SW480 (cell line): ENCODE measurements around the gene LAT.

Experiments
- DNase-seq: peaks from one replicate; pipeline ENCODE4 v3.0.0-alpha.2; 2016; ENCODE audit warnings: low spot score

Gene LAT

DNA sequence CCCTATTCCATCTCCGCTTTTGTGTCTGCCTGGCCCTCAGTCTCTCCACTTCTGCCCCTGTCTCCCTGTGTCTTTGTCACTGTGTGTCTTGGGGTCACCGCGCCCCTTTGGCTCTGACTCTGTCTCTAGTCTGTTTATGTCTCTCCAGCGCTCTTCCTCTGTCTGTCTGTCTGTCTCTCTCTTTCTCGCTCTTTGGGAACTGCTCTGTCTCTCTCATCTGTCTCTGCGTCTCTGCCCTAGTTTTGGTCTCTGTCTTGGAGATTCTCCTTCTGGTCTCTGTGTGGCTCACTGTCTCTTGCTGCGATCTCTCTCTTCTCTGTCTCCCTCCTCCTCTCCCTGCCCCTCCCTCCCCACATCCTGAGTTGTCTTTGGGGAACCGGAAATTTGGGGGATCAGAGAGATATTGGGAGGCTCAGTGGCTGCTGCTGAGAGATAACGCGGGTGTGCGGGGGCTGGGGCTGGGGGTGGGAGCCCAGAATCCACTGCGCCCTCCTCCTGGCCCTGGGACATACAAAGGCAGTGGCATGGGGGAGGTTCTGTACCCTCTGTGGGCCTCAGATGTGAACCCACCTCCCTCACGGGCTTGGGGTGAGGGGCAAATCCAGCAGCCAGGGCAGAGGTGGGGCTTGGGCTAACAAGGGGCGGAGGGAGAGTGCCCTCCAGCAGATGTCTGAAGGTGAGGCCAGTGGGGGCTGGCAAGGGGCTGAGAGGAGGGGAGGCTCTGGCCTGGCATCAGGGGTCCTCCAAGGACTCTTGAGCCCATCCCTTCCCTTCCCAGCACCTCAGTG is 24.4 kb downstream of the LAT start:
- DNase-seq: no peak

- no peak for DNase-seq
Observed at GRCh38 chr16:29009838-29010166, 24.9 kb downstream of the LAT start.

GRCh38 chr16:29011112-29011511 is 26.3 kb downstream of the LAT start:
- no peak for DNase-seq

DNA sequence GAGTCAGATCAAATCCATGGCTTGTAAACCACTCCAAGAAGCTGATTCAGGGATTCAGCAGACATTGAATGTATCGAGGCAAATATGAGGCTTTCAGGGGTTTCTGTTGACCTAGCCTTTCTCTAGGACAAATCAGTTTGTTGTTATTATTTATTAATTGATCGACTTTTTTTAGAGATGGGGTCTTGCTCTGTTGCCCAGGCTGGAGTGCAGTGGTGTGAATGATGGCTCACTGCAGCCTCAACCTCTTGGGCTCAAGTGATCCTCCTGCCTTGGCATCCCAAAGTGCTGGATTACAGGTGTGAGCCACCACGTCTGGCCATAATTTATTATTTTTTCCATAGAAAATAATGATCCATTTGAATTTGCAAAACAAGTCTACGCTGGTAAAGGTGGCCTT is 27.0 kb downstream of the LAT start:
- no peak for DNase-seq

- no peak for DNase-seq
Observed at GRCh38 chr16:29012913-29013553, 28.2 kb downstream of the LAT start.

DNA sequence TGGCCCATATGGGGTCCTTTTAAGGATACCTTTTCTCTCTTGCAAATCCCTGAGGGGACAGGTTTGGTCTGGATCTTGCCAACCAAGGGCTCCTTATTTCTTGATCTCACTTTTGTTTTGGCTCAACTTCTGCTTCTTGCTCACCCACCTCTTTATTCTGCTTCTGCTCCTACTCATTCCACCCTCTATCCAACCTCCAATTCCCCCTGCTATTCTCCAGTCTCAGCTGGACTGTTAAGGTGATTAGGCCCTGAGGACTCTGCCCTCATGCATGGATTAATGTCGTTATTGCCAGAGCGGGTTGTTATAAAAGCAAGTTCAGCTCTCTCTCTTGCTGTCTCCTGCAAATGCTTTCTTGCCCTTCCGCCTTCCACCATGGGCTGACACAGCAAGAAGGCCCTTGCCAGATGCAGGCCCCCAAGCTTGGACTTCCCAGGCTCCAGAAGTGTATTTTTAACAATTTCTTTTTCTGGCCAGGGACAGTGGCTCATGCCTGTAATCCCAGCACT is 29.8 kb downstream of the LAT start:
- no peak for DNase-seq

DNA sequence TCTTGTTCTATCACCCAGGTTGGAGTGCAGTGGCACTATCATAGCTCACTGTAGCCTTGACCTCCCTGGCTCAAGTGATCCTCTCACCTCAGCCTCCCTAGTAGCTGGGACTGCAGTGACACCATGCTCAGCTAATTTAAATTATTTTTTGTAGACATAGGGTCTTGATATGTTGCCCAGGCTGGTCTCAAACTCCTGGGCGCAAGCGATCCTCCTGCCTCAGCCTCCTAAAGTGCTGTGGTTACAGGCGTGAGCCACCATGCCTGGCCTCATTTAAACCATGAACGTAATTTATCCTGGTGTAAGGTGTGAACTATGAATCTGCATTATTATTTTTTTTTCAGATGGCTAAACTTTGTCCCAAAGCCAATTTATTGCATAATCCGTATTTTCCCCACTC is 37.3 kb downstream of the LAT start:
- no peak for DNase-seq

GRCh38 chr16:29023279-29024277 is 38.7 kb downstream of the LAT start:
- no peak for DNase-seq

DNA sequence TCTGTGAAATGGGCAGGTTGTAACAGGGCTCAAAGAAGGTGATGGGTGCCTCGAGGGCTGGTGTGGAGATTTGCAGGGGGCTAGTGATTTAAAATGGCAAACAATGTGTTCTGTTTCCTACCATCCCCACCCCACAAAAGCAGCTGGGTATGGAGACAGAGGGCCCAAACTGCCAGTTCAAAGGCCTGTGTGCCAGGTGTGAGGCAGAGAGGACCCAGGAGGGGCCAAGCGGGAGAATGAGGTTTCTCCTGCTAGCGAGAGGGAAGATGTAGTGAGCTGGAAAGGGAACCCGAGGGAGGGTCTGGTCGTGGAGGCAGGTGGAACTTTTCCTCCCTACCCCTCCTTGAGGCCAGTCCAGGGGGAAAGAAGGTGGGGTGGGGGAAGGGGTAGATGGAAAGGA is 39.4 kb downstream of the LAT start:
- no peak for DNase-seq

GRCh38 chr16:29025218-29025617 is 40.4 kb downstream of the LAT start:
- no peak for DNase-seq

DNA sequence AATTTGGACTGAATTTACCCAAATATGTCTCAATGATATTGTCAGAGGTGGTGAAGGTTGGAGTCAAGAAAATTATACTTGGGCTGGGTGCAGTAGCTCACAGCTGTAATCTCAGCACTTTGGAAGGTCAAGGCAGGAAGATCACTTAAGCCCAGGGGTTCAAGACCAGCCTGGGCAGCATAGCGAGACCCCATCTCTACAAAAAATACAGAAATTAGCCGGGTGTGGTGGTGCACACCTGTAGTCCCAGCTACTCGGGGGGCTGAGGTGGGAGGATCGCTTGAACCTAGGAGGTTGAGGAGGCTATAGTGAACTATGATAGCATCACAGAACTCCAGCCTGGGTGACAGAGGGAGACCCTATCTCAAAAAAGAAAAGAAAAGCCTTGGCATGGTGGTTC is 40.9 kb downstream of the LAT start:
- no peak for DNase-seq

DNA sequence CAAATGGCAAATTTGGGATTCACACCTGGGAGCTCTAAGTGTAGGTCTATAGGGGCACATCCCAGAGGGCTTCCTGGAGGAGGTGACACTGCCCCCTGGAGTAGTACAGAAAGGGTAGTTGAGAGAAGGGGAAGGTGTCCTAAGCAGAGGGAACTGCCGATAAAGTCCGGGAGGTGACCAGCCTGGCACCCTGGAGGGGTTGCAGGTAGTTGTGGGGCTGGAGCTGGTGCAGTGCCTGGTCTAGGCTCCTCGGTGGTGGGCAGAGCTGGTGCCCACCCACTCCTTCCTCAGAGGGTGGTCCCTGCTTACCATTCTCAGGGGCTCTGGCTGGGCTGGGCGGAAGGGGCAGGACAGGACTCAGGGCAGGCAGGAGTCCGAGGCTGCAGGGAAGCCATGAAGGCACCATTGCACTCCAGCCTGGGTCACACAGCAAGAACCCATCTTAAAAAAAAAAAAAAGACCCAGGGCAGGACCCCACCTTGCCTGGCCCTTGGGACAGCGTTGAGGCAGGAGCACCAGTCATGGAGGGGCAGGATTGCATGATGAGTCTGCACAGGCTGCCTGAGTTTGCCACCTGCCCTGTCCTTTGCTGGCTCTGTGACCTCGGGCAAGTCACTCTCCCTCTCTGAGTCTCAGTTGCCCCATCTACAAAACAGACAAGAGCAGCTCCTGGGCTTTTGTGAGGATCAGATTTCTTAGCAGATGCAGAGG is 43.8 kb downstream of the LAT start:
- no peak for DNase-seq

DNA sequence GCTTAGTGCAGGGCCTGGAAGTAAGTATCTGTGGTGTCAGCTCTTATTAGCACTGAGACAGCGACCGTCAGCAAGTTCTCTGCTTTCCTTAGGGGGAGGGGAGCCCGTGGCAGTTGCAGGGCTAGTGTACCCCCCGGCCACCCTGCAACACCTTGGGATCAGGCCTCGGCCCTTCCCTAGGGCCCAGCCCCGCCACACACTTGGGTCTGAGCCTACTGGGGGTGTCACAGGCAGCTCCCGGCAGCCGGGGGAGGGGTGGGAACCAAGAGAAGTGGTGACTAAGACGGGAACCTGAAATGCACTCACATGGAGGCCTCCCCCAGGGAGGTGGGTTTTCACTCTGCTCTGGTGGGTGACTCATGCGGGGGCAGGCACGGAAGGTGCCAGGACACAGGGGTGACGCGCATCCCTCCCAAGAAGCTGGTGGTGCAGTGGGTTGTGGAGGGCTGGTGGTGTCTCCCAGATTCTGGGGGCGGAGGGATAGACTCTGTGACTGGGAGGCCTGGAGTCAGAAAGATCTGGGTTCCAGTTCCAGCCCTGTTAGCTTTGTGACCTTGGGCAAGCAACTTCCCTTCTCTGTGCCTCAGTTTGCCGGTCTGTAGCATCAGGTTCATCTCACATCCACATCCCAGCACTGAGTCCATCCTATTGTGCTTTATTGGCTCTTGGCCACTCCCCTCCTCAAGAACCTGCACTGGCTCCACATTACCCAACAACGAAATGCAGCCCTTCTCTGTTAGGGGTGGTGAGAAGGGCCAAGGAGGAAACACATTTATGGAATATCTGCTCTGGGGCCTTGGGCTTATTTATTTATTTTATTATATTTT is 44.5 kb downstream of the LAT start:
- peak; percentile 60 for DNase-seq

DNA sequence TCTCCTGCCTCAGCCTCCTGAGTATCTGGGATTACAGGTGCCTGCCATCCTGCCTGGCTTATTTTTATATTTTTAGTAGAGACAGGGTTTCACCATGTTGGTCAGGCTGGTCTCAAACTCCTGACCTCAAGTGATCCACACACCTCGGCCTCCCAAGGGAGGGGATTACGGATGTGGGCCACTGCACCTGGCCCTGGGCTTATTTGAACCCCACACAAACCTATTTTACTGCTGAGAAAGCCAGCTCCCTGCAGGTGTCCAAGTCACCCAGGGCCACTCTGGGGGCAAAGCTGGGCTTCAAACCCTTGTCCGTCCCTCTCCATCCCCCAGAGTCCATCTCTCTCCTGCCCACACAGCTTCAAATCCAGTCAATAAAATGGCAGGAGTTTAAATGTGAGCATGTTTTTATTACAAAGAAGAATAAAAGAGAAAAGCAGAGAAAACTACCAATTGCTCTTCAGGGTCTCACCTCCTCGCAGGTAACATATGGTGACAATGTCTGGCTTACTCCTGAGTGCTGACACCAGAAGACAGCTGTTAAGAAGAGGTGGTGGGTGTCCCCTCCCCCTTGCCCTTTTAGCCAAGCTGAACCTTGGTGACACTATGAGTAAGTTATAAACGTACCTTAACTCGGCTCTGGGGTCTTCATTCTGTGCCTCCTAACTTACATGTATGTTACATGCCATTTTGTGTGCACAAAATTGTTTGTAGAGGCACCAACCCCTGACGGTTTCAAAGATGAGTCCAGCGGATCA is 45.4 kb downstream of the LAT start:
- DNase-seq: no peak
